ENCODE results near the gene PFKFB2. TPM values are rescaled to one million over a fixed set of nuclear protein-coding genes. Genes with fewer than 3 reads are reported as not detected.

Gene PFKFB2
- total and polyA plus RNA-seq, 10 donors = 6.8 to 69.5 (median 23.9) TPM

GRCh38 chr1:207076181-207076955 lies 23.3 kb downstream of the PFKFB2 start:
- intact Hi-C loops (cut with DNase I; ENCODE audit: low total_unique reads) = loop anchor here (10.0 kb wide), 1 partner anchor 72 kb away; no protein-coding TSS in a partner anchor
- WGBS, 5 donors = 70 to 83% (median 79%) methylated on average over 5 of the region's 5 CpGs
- Histone ChIP-seq H3K4me3 (no peak overlapping the region), H3K36me3 (peaks cover 0 to 90% (median 15%) of the 10 kb centered on the region in 6 donors), H3K4me1 (peaks cover 0 to 27% (median 3%) of the 10 kb centered on the region in 6 donors), H3K9me3 (no peaks in the 10 kb centered on the region), H3K27ac (peak overlapping the region in 1 of 8 donors; percentile 21), H3K27me3 (replicated peaks in 1 of 7) (no peaks in the 10 kb centered on the region)
- DNase-seq = no peak
- TF ChIP-seq POLR2A (IDR thresholded peaks at IDR 0.05) (no peak), CTCF (IDR thresholded peaks at IDR 0.05 in 8 of 11, conservative IDR thresholded peaks at IDR 0.05 in 3 of 11) (no peak), POLR2AphosphoS5 (IDR thresholded peaks at IDR 0.05) (no peak)

- H3K9me3 ChIP-seq = no peaks in the 10 kb centered on the region
- 98 to 100% (median 99%) methylated on average over 1 of the region's 1 CpG for WGBS, 5 donors
- TF ChIP-seq POLR2A (IDR thresholded peaks at IDR 0.05) (no peak), CTCF (IDR thresholded peaks at IDR 0.05 in 8 of 11, conservative IDR thresholded peaks at IDR 0.05 in 3 of 11) (no peak), POLR2AphosphoS5 (IDR thresholded peaks at IDR 0.05) (no peak)
- no peak for DNase-seq
- no peak overlapping the region for H3K4me3 ChIP-seq
- peaks cover 0 to 21% (median 3%) of the 10 kb centered on the region in 6 donors for H3K4me1 ChIP-seq
- peaks cover 0 to 90% (median 10%) of the 10 kb centered on the region in 6 donors for H3K36me3 ChIP-seq
- peak overlapping the region in 1 of 8 donors; percentile 21 for H3K27ac ChIP-seq
- intact Hi-C loops (cut with DNase I; ENCODE audit: low total_unique reads) = loop anchor here (10.0 kb wide), 1 partner anchor 72 kb away; no protein-coding TSS in a partner anchor
- H3K27me3 ChIP-seq (replicated peaks in 1 of 7) = no peaks in the 10 kb centered on the region
Measured at GRCh38 chr1:207077012-207077411, 23.9 kb downstream of the PFKFB2 start.

GRCh38 chr1:207077470-207078377 lies 24.6 kb downstream of the PFKFB2 start:
- TF ChIP-seq POLR2A (IDR thresholded peaks at IDR 0.05) (no peak), CTCF (IDR thresholded peaks at IDR 0.05 in 8 of 11, conservative IDR thresholded peaks at IDR 0.05 in 3 of 11) (peak; percentile 81 to 93 (median 86)), POLR2AphosphoS5 (IDR thresholded peaks at IDR 0.05) (peak in 1 of 3 donors; percentile 70)
- peaks cover 0 to 87% (median 6%) of the 10 kb centered on the region in 6 donors for H3K36me3 ChIP-seq
- intact Hi-C loops (cut with DNase I; ENCODE audit: low total_unique reads) = loop anchor here (10.0 kb wide), 1 partner anchor 73 kb away; no protein-coding TSS in a partner anchor
- peak overlapping the region in 1 of 8 donors; percentile 21 for H3K27ac ChIP-seq
- no peak for DNase-seq
- 49 to 59% (median 51%) methylated on average over 6 of the region's 6 CpGs for WGBS, 5 donors
- H3K4me3 ChIP-seq = no peak overlapping the region
- no peaks in the 10 kb centered on the region for H3K27me3 ChIP-seq (replicated peaks in 1 of 7)
- H3K9me3 ChIP-seq = no peaks in the 10 kb centered on the region
- H3K4me1 ChIP-seq = peaks cover 0 to 18% (median 3%) of the 10 kb centered on the region in 6 donors

All from spleen (tissue), 11 donors.